HCT116 (cell line): Measurements from ENCODE around the gene IFNA2. TPM values are rescaled to one million over a fixed set of nuclear protein-coding genes. Genes with fewer than 3 reads are reported as not detected.

ENCODE experiments used
- ATAC-seq: fragments of 200-7000 bp; cut with Tn5 transposase; 2 replicates; pipeline ENCODE4 v1.9.1; 2020; ENCODE audit warnings: mild to moderate bottlenecking, moderate library complexity
- BruUV-seq: library from RNA; stranded (reverse); fragments of 400-500 nt; replicated peaks from 2 replicates; lab custom pipeline; 2021; lab: Mats Ljungman, UMichigan
- CTCF ChIA-PET: fragments of 300-600 bp; sonication (Branson Sonifier 250); formaldehyde crosslinking; loops from one replicate; lab custom pipeline; 2021; ENCODE audit warnings: antibody characterized with exemption; lab: Charles Lee
- POLR2A ChIA-PET: fragments of 300-600, 350-600 bp; sonication (Branson Sonifier 250); formaldehyde crosslinking; loops from one replicate; lab custom pipeline; 2021; ENCODE audit warnings: antibody characterized with exemption; lab: Charles Lee
- RAD21 ChIA-PET, 2 experiments: fragments of 300-600 bp; sonication (Branson Sonifier 250); formaldehyde crosslinking; loops; one replicate each; lab custom pipeline; 2023; ENCODE audit warnings: low total read pairs in 2 of 2; ENCODE audit not compliant: uncharacterized antibody in 2 of 2, unreplicated experiment in 2 of 2, low non-redundant PET in 1 of 2; lab: Charles Lee
- DNase-seq: peaks from one replicate; pipeline ENCODE4 v3.0.0-alpha.2; 2010; ENCODE audit warnings: low read depth, low spot score
- H2AFZ ChIP-seq: fragments of 200-600 bp; shearing (Covaris generic), sonication (generic); 2 replicates; pipeline ENCODE4 v1.6.1; 2017; ENCODE audit warnings: low read depth, mixed run types, mixed read lengths, antibody characterized with exemption, low read length; ENCODE audit not compliant: poor library complexity, severe bottlenecking
- H3K27ac ChIP-seq: 2 replicates; pipeline ENCODE4 v1.5.1; 2012; ENCODE audit warnings: low read depth, low read length
- H3K27me3 ChIP-seq: fragments of 200-600 bp; sonication (generic); 2 replicates; pipeline ENCODE4 v1.6.1; 2016; ENCODE audit warnings: mixed run types, low read length, mixed read lengths; ENCODE audit not compliant: insufficient read depth
- H3K36me3 ChIP-seq, 2 experiments: fragments of 200-500 bp in 1 of 2; fragments of 200-600 bp in 1 of 2; sonication (Bioruptor generic) in 1 of 2; sonication (generic) in 1 of 2; 2 replicates each; pipeline versions ENCODE4 v1.5.1 to v1.6.1; 2014 to 2016; ENCODE audit warnings: low read length in 2 of 2, inconsistent platforms in 1 of 2, mixed read lengths in 1 of 2, mixed run types in 1 of 2; ENCODE audit not compliant: insufficient read depth in 2 of 2, control insufficient read depth in 1 of 2
- H3K4me1 ChIP-seq, 2 experiments: fragments of 200-600 bp in 1 of 2; sonication (generic) in 1 of 2; 2 replicates each; pipeline versions ENCODE4 v1.5.1 to v1.6.1; 2012 to 2017; ENCODE audit warnings: low read length in 2 of 2, inconsistent platforms in 1 of 2, mild to moderate bottlenecking in 1 of 2, mixed read lengths in 1 of 2, mixed run types in 1 of 2, moderate library complexity in 1 of 2; ENCODE audit not compliant: insufficient read depth in 2 of 2, control insufficient read depth in 1 of 2
- H3K4me2 ChIP-seq: fragments of 200-600 bp; sonication (generic); 2 replicates; pipeline ENCODE4 v1.6.1; 2017; ENCODE audit warnings: mixed run types, low read length, mixed read lengths
- H3K4me3 ChIP-seq, 2 experiments: fragments of 200-600 bp in 1 of 2; sonication (generic) in 1 of 2; replicated peaks in 1 of 2; 2 replicates each; pipeline ENCODE4 v1.5.1; 2011 to 2016; ENCODE audit warnings: low read length in 2 of 2, control low read depth in 1 of 2, low read depth in 1 of 2, mild to moderate bottlenecking in 1 of 2, mixed read lengths in 1 of 2, mixed run types in 1 of 2
- H3K79me2 ChIP-seq: fragments of 200-600 bp; sonication (generic); 2 replicates; pipeline ENCODE4 v1.6.1; 2017; ENCODE audit warnings: mild to moderate bottlenecking, mixed run types, low read length, moderate library complexity, mixed read lengths; ENCODE audit not compliant: insufficient read depth
- H3K9ac ChIP-seq: fragments of 200-600 bp; sonication (generic); 2 replicates; pipeline ENCODE4 v1.6.1; 2016; ENCODE audit warnings: low read length, mixed read lengths
- H3K9me2 ChIP-seq: fragments of 200-600 bp; sonication (generic), shearing (Covaris generic); 2 replicates; pipeline ENCODE4 v1.6.1; 2017; ENCODE audit warnings: mixed run types, mild to moderate bottlenecking, moderate library complexity; ENCODE audit not compliant: insufficient read depth
- H3K9me3 ChIP-seq, 2 experiments: fragments of 200-500 bp in 1 of 2; fragments of 200-600 bp in 1 of 2; sonication (Bioruptor generic) in 1 of 2; sonication (generic) in 1 of 2; 2 replicates each; pipeline ENCODE4 v1.6.1; 2014 to 2017; ENCODE audit warnings: low read length in 2 of 2, mixed read lengths in 2 of 2, inconsistent platforms in 1 of 2, low read depth in 1 of 2, mild to moderate bottlenecking in 1 of 2, mixed run types in 1 of 2, moderate library complexity in 1 of 2; ENCODE audit not compliant: control insufficient read depth in 1 of 2, insufficient read depth in 1 of 2
- H4K20me1 ChIP-seq: fragments of 200-600 bp; sonication (generic), shearing (Covaris generic); 2 replicates; pipeline ENCODE4 v1.6.1; 2017; ENCODE audit warnings: mixed run types, mild to moderate bottlenecking, moderate library complexity; ENCODE audit not compliant: insufficient read depth
- ATF3 ChIP-seq: IDR thresholded peaks from 2 replicates; pipeline ENCODE4 v1.6.1; 2012
- CBX3 ChIP-seq: IDR thresholded peaks from 2 replicates; pipeline ENCODE4 v1.6.1; 2012; ENCODE audit warnings: low read depth
- CTCF ChIP-seq, 3 experiments: fragments of 200-600 bp in 1 of 3; sonication (generic) in 1 of 3; IDR thresholded peaks in 2 of 3; conservative IDR thresholded peaks in 1 of 3; 2 replicates each; pipeline ENCODE4 v1.5.1; 2012 to 2017; ENCODE audit warnings: low read depth in 2 of 3, low read length in 2 of 3, antibody characterized with exemption in 1 of 3, borderline replicate concordance in 1 of 3, control low read depth in 1 of 3, mild to moderate bottlenecking in 1 of 3, mixed read lengths in 1 of 3, mixed run types in 1 of 3, moderate library complexity in 1 of 3; ENCODE audit not compliant: insufficient read depth in 1 of 3
- EGR1 ChIP-seq: IDR thresholded peaks from 2 replicates; pipeline ENCODE4 v1.6.1; 2012; ENCODE audit warnings: low read depth
- EZH2 ChIP-seq: fragments of 200-600 bp; sonication (generic); IDR thresholded peaks from 2 replicates; pipeline ENCODE4 v1.6.1; 2017; ENCODE audit warnings: antibody characterized with exemption, mixed run types
- EZH2phosphoT487 ChIP-seq: fragments of 200-600 bp; IDR thresholded peaks from 2 replicates; pipeline ENCODE4 v1.6.1; 2018; ENCODE audit warnings: antibody characterized with exemption, borderline replicate concordance
- POLR2A ChIP-seq: IDR thresholded peaks from 2 replicates; pipeline ENCODE4 v1.7.0; 2011; ENCODE audit warnings: borderline replicate concordance; ENCODE audit not compliant: insufficient read depth, insufficient read length; ENCODE audit errors: extremely low read depth
- POLR2AphosphoS5 ChIP-seq: IDR thresholded peaks from 2 replicates; pipeline ENCODE4 v1.6.1; 2011; ENCODE audit warnings: mild to moderate bottlenecking, low read depth, low read length, moderate library complexity
- SP1 ChIP-seq: IDR thresholded peaks from 2 replicates; pipeline ENCODE4 v1.6.1; 2012; ENCODE audit warnings: low read depth
- SRF ChIP-seq: IDR thresholded peaks from 2 replicates; pipeline ENCODE4 v1.6.1; 2012; ENCODE audit warnings: low read depth
- TCF7L2 ChIP-seq: IDR thresholded peaks from 2 replicates; pipeline ENCODE4 v1.7.0; 2011; ENCODE audit warnings: borderline replicate concordance, inconsistent platforms; ENCODE audit not compliant: insufficient read depth, insufficient read length; ENCODE audit errors: extremely low read depth
- ZNF274 ChIP-seq: fragments of 200-500 bp; sonication (Bioruptor generic); IDR thresholded peaks from 2 replicates; pipeline ENCODE4 v1.6.1; 2014; ENCODE audit warnings: mild to moderate bottlenecking, low read depth, low read length, inconsistent platforms
- intact Hi-C: fragments of 100-400 bp; cut with micrococcal nuclease; formaldehyde crosslinking; loops from 2 replicates; pipeline ENCODE4 v1.10.0; 2022
- total RNA-seq: library from RNA; stranded (reverse); gene quantifications from one replicate; pipeline ENCODE4 v1.2.1, GENCODE V29; 2021; ENCODE audit not compliant: unreplicated experiment

IFNA2 gene
- total RNA-seq, 1 experiment from 2014 or later, result not detected

GRCh38 chr9:21414220-21414940, 29.2 kb upstream of the IFNA2 start:
- RAD21 ChIA-PET, result no interaction called here
- POLR2A ChIA-PET, result no interaction called here
- Histone ChIP-seq H3K4me2 (no peak overlapping the region; the same call in 1 of the 2 replicates), H2AFZ (peak overlapping the region; percentile 11), H3K79me2 (no peaks in the 10 kb centered on the region), H3K27ac (no peak overlapping the region), H3K27me3 (no peaks in the 10 kb centered on the region), H3K4me3 (no peak overlapping the region), H3K9ac (no peak overlapping the region), H3K9me3 (no peaks in the 10 kb centered on the region), H3K9me2 (no peaks in the 10 kb centered on the region), H3K36me3 (no peaks in the 10 kb centered on the region), H4K20me1 (no peaks in the 10 kb centered on the region), H3K4me1 (peaks cover 0 to 8% of the 10 kb centered on the region in 2 experiments; a peak in 2 of 4 replicates)
- intact Hi-C loops, result no loop called here
- BruUV-seq, result no TSS peak
- no peak for ATAC-seq
- no peak for TF ChIP-seq ATF3
- no peak for TF ChIP-seq EGR1
- TF ChIP-seq EZH2phosphoT487, result no peak
- no peak for TF ChIP-seq POLR2A
- no peak for TF ChIP-seq ZNF274
- TF ChIP-seq CTCF (IDR thresholded peaks at IDR 0.05 in 2 of 3, conservative IDR thresholded peaks at IDR 0.05 in 1 of 3; ENCODE audit: borderline replicate concordance in 1 of 3, insufficient read depth in 1 of 3, low read depth in 2 of 3, low read length in 2 of 3), result no peak
- no peak for TF ChIP-seq POLR2AphosphoS5
- no peak for TF ChIP-seq SP1
- no peak for TF ChIP-seq TCF7L2
- no peak for TF ChIP-seq CBX3
- no peak for TF ChIP-seq EZH2
- no peak for TF ChIP-seq SRF
- DNase-seq, result no peak
- CTCF ChIA-PET, result interaction anchor here (0.9 to 4.6 kb wide), 3 partner anchors 18 to 88 kb away, joined by 3 to 17 read pairs (median 3); no protein-coding TSS in a partner anchor
